ENCODE measurements around the gene FGF8.
"Not testable (repeated sequence)": the region's sequence is repeated elsewhere in the genome, so short reads cannot be mapped to it uniquely, and the experiment has no call there.

FGF8 gene

GRCh38 chr10:101775273-101776160, at the start of gene FGF8:
FGF8 (minus strand) TSS chr10:101776114; CDS start chr10:101775900, 214 bp downstream.
- no peak for DNase-seq

- peak; percentile 77 for DNase-seq
Observed at GRCh38 chr10:101824736-101825135, 48.8 kb upstream of the FGF8 start.

GRCh38 chr10:101818872-101819633, 43.1 kb upstream of the FGF8 start:
- peak; percentile 17 for DNase-seq

- DNase-seq = peak; percentile 99
Observed at GRCh38 chr10:101818119-101818871, 42.4 kb upstream of the FGF8 start, which contains the start of gene OGA. OGA (minus strand) TSS chr10:101818444; CDS start chr10:101818022, 422 bp downstream.

GRCh38 chr10:101817337-101818118, 41.6 kb upstream of the FGF8 start:
- peak; percentile 99 for DNase-seq

GRCh38 chr10:101816913-101817336, 41.0 kb upstream of the FGF8 start:
- DNase-seq = no peak

GRCh38 chr10:101816376-101816775, 40.5 kb upstream of the FGF8 start:
- peak; percentile 40 for DNase-seq

GRCh38 chr10:101814466-101815071, 38.7 kb upstream of the FGF8 start:
- peak; percentile 34 for DNase-seq

- peak; percentile 37 for DNase-seq
Observed at GRCh38 chr10:101812606-101813005, 36.7 kb upstream of the FGF8 start.

GRCh38 chr10:101807158-101807557, 31.2 kb upstream of the FGF8 start:
- no peak for DNase-seq

GRCh38 chr10:101803511-101803910, 27.6 kb upstream of the FGF8 start:
- DNase-seq = no peak

- DNase-seq = peak; percentile 53
Observed at GRCh38 chr10:101797403-101798059, 21.6 kb upstream of the FGF8 start.

GRCh38 chr10:101793526-101793925, 17.6 kb upstream of the FGF8 start:
- no peak for DNase-seq

GRCh38 chr10:101789686-101790085, 13.8 kb upstream of the FGF8 start:
- DNase-seq = no peak

GRCh38 chr10:101789231-101789630, 13.3 kb upstream of the FGF8 start:
- DNase-seq = not testable (repeated sequence)

GRCh38 chr10:101785801-101786200, 9.9 kb upstream of the FGF8 start:
- DNase-seq = no peak

GRCh38 chr10:101784558-101784957, 8.6 kb upstream of the FGF8 start:
- DNase-seq = no peak

- no peak for DNase-seq
Observed at GRCh38 chr10:101783736-101784118, 7.8 kb upstream of the FGF8 start.

- peak; percentile 94 for DNase-seq
Observed at GRCh38 chr10:101782811-101783735, 7.2 kb upstream of the FGF8 start, which contains the start of gene NPM3. NPM3 (minus strand) TSS chr10:101783446; CDS start chr10:101783390, 56 bp downstream.

All from hematopoietic multipotent progenitor cell treated with erythropoietin and hydrocortisone succinate and interleukin-3 and kit ligand, for 6 days (in vitro differentiated cells).